Astrocyte of the cerebellum (primary cell): ENCODE data around the gene ATG101.

Source experiments
- DNase-seq: peaks from one replicate; pipeline ENCODE4 v3.0.0-alpha.2; 2011; ENCODE audit warnings: low read depth
- H3K4me3 ChIP-seq: 2 replicates; pipeline ENCODE4 v1.5.1; 2011; ENCODE audit warnings: mild to moderate bottlenecking, low read depth, low read length, moderate library complexity
- CTCF ChIP-seq: IDR thresholded peaks from 2 replicates; pipeline ENCODE4 v1.5.1; 2012; ENCODE audit warnings: low read length, low read depth, moderate library complexity, mild to moderate bottlenecking; ENCODE audit errors: missing control alignments
- in situ Hi-C: cut with HindIII; loops from 2 replicates; pipeline ENCODE4 v1.10.0; 2017; ENCODE audit warnings: low sequenced_read_pairs

Gene ATG101

GRCh38 chr12:52069327-52070184 is at the start of gene ATG101:
Gene ATG101 (plus strand): TSS chr12:52069978. CDS start chr12:52073651, 3,673 bp downstream.
- DNase-seq = peak; percentile 92
- peak; percentile 78 for TF ChIP-seq CTCF
- in situ Hi-C loops = no loop called here
- H3K4me3 ChIP-seq = peak within 1 kb of the TSS; percentile 98

GRCh38 chr12:52020539-52021336 is 49.0 kb upstream of the ATG101 start:
- no peak overlapping the region for H3K4me3 ChIP-seq
- TF ChIP-seq CTCF = peak; percentile 80
- in situ Hi-C loops = loop anchor here (5.0 kb wide), 1 partner anchor 97 kb away; no protein-coding TSS in a partner anchor
- DNase-seq = no peak

- H3K4me3 ChIP-seq = peak overlapping the region; percentile 43
- in situ Hi-C loops = loop anchor here (5.0 kb wide), 1 partner anchor 94 kb away; no protein-coding TSS in a partner anchor
Measured at GRCh38 chr12:52022841-52023181, 47.0 kb upstream of the ATG101 start.

GRCh38 chr12:52023182-52023975 is 46.4 kb upstream of the ATG101 start:
- H3K4me3 ChIP-seq = peak overlapping the region; percentile 43
- peak; percentile 90 for TF ChIP-seq CTCF
- in situ Hi-C loops = loop anchor here (5.0 kb wide), 1 partner anchor 94 kb away; no protein-coding TSS in a partner anchor
- DNase-seq = no peak

More at GRCh38 chr12:52022841-52023181, 47.0 kb upstream of the ATG101 start:
- TF ChIP-seq CTCF = no peak
- no peak for DNase-seq

- DNase-seq = no peak
- TF ChIP-seq CTCF = no peak
- in situ Hi-C loops = loop anchor here (5.0 kb wide), 1 partner anchor 93 kb away; no protein-coding TSS in a partner anchor
- peak overlapping the region; percentile 43 for H3K4me3 ChIP-seq
Measured at GRCh38 chr12:52023976-52024688, 45.6 kb upstream of the ATG101 start.
